Hypothalamus (tissue), 51 donors: ENCODE measurements around the gene TTL.
A peak's percentile ranks its signal among the peaks of the same experiment; 100 is the strongest.
"Not testable (repeated sequence)": the region's sequence is repeated elsewhere in the genome, so short reads cannot be mapped to it uniquely, and the experiment has no call there.

Source experiments
- DNase-seq, 51 donors: peaks; one replicate each; lab custom pipeline; 2025; lab: John Stamatoyannopoulos, UW

Gene TTL

DNA sequence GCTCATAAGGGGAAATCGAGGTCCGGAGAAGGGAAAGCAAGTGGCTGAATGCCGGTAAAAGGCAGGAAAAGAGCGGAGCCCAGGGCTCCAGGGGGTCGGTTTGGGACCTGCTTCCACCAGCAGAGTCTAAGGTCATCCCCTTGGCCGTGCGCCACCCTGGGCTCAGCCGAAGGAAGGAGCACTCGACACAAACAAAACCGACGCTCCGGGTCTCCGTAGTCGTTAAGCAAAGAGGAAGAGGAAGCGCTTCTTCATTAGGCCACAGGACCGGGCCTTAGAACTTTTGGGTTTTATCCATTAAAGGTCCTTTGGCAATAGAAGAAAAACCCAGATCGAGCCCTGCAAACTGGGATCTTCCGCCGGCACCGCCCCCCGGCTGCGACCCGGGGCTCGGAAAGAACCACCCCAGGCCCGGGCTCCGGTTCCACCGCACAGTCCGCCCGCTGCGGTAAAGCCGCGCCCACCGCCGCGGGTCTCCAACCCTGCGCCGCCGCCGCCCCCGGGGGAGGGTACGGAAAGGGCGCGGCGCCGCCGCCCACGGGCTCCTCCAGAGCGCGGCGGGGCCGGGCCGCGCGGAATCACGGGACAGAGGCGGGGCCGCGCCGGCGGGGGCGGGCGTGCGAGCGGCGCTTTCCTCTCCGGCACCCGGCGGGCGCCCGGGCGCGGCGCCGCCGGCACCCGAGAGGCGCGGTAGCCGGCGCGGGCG, at the start of gene TTL:
TTL (plus strand) TSS at position 629 of the 706 bp plus-strand sequence. CDS start 189 bp downstream, outside the sequence.
- peak in 48 of 51 donors; percentile 35 to 89 (median 62) for DNase-seq

DNA sequence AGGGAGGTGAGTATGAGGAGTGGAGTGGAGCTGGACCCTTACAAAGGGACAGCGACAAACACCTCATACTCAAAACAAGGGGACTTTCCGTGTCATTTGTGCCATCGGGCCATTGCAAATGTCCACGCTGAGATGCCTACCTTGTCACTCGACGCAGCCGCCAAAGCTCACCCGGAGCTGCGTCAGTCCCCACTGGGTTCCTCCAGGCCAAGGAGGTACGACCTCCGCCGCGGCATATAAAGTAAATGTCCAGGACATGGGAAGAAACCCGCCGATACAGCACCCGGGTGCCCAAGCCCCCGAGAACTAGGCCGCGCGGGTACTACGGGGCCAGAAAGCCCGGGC, 49.6 kb upstream of the TTL start:
- not testable (repeated sequence) for DNase-seq

DNA sequence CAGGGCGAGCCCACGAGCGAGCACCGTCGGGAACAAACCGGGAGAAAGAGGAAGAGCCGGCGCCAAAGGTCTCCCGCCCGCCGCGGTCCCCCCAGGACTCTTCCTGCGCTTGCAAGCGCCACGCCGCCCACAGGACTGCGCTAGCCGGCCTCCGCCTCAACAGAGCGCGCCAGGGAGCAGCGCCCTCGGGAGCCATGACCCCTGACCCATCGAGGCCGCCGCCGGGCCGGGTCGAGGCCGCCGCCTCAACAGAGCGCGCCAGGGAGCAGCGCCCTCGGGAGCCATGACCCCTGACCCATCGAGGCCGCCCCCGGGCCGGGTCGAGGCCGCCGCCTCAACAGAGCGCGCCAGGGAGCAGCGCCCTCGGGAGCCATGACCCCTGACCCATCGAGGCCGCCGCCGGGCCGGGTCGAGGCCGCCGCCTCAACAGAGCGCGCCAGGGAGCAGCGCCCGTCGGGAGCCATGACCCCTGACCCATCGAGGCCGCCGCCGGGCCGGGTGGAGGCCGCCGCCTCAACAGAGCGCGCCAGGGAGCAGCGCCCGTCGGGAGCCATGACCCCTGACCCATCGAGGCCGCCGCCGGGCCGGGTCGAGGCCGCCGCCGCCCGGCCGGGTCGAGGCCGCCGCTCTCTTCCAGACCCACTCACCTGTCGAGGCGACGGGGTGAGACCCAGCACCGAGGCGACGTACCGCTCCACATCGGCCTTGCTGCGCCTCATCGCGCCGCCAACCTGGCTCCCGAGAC, 49.0 kb upstream of the TTL start:
- not testable (repeated sequence) for DNase-seq

DNA sequence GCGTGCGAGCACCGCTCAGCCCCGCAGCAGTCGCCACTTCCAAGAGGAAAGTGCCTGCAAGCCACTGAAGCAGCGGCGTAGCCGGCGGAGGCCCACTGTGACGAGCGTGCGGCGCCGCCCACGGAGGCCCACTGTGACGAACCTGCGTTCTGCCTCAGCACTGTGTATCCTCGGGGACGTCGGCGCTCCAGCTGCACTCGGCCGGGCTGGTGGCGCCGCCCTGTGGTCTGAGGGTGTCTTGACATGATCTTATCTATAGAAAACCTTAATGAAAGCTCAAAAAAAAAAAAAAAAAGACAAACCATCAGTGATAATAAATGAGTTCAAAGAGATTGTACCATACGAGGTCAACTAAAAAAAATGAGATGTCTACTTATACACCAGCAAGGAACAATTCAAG, 48.5 kb upstream of the TTL start, which contains the start of gene RGPD8:
RGPD8 (minus strand) TSS at position 166 of the 400 bp plus-strand sequence. CDS start 192 bp downstream, outside the sequence.
- not testable (repeated sequence) for DNase-seq

DNA sequence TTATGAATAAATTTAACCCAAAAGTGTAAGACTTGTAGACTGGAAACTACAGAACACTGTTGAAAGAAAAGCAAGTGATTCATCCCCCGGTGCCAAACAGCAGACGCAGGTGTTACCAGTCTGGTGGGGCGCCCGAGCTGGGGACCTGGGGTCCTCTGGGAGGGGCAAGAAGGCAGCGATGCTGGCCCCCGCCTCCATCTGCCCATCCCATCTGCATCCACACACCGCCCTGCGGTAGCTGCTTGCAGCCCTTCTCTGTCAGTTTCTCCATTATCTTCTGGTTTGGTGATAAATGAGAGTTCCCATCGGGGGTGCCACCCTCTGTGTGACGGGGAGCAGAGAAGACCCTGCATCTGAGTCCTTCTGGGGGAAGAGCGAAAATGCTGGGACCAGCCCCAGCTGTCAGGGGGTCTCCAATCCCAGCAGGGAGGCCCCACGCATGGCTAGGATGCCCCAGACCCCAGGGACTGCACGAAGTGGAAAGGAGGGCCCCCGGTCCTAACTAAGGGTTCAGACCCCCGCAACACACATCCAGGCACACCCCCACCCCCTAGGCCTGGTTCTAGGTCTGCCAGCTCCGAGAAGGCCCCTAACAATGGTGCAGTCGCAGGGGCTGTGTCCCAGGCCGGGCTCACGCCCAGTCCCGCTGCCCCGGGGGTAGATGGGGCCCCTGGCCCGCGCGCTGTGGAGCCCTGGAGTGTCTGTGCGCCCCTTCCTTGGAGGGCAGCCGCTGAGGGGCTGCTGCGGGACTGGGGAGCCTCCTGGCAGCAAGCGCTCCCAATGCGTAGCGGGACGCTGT, 47.8 kb upstream of the TTL start:
- DNase-seq, result no peak

DNA sequence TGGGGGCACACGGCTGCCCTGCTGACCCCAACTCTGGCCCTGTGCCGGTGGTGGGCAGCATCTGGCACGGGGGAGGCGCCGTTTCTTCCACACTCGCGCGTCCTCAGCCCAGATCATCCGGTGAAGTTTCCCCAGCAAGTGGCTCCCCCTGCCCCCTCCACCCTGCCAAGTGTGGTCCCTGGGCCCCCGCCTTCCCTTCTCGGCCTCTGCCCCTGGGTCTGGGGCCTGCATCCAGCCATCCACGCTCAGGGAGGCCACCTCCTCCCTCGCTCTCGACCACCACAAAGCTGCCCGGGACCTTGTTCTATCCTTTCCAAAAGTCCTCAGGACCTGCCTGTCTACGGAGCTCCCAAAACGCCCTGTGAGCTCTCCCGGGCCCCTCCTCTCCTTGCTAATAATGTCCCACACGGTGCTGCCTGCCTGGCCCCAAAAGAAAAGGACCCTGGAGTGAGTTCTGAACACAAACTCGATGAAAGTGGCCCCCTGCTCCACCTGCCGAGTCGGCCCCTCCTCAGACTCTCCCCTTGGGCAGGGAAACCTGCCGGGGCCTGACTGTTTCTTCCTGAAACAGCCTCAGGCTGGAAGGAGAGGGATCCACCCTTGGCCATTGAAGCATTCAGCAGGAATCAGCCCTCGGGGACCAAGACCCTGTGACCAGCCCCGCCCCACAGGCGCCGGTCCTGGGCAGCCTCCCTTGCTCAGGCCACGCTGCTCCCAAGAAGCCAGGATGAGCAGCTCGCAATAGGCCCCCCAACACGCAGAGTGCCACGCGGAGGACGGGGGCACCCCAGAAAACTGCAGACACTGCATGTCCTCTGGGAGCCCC, 46.9 kb upstream of the TTL start:
- DNase-seq, result not testable (repeated sequence)

DNA sequence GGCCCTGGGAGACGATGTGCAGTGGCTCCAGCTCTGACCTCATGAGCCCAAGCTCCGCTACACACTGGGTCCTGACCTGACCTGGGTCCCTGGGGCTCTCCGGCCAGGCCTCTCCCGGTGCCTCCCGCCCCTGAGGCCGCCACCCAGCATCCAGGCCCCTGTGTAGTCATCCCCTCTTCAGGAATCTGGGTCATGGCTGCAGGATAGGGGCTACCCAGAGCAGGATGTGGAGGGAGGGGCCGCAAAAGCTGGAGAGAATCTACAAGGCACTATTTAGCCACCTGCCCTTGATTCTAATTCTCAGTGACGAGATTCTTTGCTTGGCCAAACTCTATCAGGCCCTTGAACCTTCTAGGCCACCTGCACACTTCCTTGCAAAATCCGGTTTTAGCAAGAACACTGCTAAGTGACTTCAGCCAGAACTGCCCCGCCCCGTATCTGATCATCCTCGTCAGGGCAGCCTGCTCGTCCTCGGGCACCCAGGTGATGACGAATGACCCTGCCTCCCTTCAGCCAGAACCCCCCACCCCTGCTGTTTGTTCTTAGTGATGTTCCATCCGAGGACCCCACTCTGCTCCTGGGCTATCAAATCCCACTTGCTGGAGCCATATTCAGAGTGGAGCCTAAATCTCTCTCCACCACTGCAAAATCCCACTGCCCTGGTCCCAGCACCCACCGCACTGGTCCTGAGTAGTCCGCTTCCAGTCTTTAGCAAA, 46.1 kb upstream of the TTL start:
- not testable (repeated sequence) for DNase-seq

DNA sequence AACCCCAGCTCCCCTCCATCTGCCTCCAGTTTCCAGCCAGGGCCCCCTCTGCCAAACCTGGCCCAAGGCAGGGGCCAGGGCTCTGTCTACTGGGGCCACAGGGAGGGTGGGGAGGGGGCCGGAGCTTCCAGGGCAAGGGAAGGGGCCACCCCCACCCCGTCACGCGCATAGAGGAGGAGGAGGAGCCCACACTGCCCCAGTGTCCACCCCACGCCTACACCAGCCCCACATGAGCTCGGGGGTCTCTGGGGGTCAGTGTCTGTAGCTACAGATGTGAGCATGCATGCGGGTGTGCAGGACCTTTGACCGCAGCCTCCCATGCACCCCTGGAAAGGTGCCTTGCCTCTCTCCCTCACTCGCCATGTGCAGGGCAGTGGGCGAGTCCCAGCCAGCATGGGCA, 45.0 kb upstream of the TTL start:
- not testable (repeated sequence) for DNase-seq

DNA sequence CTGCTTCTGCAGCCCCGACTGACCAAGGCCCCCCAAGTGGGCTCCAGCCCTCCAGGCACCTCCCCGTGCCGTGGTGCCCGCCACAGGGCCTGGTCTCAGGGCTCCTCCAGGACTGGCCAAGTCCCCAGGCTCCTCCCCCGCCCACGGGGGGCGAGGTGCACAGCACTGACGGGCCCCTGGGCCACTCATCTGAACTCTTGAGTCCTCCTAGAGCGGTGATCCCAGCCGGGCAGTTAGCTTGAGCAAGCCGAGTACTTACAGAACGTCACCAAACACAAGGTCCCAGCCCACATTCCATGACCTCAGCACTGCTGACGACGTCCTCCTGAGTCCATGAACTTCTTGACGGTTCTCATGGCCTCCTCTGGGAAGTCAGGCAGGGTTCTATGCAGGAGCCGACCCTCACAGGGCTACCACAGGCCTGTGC, 44.5 kb upstream of the TTL start:
- DNase-seq, result not testable (repeated sequence)

DNA sequence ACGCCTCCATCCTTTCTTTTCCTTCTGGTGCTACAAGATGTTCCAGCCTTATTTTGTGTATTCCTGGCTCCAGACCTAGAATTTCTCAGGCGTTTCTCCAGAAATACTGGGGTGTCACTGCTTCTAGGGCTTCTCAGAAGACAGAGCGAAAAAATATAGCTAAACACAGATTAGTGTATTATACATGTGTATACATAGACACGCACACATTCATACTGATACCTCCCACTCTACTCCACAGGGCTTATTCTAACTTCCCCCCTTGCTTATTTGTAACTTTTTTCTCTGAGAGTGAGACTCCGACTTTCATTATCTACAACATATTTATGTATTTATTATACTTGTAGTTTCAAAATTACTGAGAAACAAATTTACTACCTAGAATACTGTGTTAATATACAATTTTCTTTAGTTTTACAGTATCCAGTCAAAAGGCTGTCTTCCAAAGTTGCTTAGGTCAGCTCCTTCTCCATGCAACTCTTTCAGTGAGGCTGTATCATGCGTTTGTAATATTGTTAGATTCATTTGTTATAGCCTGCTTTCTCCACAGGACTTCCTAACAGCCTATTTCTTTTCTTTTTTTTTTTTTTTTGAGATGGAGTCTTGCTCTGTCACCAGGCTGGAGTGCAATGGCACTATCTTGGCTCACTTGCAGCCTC, 43.2 kb upstream of the TTL start:
- not testable (repeated sequence) for DNase-seq

DNA sequence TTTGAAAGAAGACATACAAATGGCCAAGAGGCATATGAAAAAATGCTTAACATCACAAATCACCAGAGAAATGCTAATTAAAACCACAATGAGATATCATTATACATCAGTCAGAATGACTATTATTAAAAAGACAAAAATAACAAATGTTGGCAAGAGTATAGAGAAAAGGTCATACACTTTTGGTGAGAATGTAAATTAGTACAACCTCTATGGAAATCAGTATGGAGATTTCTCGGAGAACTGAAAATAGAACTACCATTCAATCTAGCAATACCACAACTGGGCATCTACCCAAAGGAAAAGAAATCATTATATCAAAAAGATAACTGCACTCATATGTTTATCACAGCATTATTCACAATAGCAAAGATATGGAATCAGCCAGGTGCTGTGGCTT, 37.7 kb upstream of the TTL start:
- DNase-seq, result not testable (repeated sequence)

DNA sequence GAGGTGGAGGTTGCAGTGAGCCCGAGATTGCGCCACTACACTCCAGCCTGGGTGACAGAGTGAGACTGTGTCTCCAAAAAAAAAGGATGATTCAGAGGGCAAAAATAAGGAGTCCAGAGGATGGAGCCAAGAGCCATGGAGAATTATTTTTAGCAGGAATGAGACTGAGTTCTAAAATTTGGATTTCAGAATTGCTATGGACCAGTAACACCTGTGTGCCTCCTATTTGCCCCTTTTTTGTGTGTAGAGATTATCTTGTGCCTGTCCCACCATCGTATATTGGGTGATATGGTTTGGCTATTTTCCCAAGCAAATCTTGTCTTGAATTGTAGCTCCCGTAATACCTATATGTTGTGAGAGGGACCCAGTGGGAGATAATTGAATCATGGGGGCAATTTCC, 32.1 kb upstream of the TTL start:
- DNase-seq, result no peak

DNA sequence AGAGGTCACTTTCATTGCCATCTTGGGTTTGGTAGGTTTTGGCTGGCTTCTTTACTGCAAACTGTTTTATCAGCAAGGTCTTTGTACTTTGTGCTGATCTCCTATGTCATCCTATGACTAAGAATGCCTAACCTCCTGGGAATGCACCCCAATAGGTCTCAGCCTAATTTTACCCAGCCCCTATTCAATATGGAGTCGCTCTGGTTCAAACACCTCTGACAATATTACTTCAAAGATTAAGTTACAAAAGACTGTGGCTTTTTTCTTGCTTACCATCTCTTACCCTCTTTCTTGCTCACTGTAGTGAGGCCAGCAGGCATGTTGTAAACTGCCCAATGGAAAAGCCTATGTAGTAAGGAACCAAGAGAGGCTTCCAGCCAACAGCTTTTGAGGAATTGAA, 30.6 kb upstream of the TTL start:
- DNase-seq, result no peak

DNA sequence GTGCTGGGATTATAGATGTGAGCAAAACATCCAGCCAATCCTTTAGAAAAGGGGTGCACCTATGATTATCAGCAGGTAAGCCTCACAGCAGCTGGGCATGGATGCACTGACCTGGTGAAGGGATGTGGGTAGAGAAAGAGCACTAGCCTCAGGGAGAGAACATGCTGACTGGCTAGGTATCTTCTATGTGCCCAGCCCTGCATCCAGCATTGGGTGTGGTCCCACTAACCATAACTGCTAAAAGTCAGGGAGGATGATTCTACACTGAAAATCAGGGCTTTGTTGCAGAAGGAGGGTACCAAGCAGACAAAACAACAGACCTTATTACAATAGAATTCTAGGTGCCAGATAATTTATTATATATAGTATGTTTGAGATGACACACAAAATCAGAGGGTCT, 27.4 kb upstream of the TTL start:
- DNase-seq, result no peak

DNA sequence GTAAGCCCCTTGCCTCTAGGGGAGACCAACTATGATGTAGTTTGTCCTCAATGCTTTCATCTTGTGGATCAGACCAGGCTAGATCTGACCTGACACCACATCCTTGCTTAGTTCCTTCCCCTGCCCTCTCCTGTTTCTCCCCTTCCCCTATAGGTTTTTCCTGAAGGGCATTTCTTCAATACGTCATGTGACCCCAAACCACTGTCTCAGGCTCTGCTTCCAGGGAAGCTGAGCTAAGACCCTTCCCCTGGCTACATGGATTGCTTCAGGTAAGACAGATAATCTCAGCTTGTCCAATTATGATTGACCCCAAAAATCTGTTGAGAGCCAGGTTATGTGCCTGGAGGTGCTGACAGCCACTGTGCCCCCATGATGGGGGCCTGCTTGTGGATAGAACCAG, 22.6 kb upstream of the TTL start:
- no peak for DNase-seq

DNA sequence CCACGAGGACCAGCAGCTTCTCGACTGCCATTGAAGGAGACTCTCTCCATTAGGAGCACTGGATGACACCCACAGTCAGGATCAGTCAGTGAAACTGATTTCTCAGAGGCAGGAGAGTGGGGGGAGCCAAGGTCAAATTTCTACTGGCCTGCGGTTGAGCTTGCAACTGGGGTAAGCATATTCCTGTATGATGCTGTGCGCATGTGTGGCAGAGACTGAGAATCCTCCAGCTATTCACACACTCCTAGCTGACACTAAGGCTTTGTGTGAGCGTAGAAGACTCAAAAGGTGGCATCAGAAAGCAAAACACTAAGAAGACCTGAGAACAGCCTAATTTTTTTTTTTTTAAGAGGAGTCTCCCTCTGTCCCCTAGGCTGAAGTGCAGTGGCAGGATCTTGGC, 19.8 kb upstream of the TTL start:
- DNase-seq, result no peak

DNA sequence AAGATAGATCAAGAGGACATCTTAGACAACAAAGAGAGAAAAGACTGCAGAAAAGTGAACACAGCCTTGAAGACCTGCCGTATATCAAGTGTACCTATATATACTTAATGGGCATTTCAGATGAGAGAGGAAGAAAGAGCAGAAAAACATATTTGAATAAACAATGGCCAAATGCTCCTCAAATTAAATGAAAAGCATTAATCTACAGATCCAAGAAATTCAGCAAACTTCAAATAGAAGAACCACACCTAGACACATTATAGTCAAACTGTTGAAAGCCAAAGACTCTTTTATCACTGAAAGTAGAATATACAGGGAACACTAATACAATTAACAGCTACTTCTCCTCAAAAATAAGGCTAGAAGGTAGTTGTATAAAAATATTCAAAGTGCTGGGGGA, 18.7 kb upstream of the TTL start:
- no peak for DNase-seq

DNA sequence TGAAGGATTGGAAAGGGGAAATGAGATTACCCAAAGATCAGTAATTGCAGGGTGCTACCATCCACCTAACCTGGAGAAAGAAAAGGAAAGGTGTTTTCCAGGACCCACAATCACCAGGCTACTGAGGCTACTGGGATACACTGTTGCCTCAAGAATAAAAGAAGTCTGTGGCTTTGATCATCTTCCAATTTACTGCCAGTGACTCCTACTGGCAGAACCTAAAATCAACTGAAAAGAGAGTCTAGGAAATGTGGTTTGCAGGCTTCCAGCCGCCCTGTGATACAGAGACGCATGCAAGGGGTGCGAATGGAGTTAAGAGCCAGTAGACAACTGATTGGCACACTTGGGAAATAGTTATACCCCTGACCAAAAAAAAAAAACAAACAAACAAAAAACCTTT, 16.6 kb upstream of the TTL start:
- no peak for DNase-seq
